SK-N-MC (cell line): ENCODE results near the gene RNFT2.

Source experiments
- EZH2 ChIP-seq: fragments of 200-600 bp; sonication (generic); IDR thresholded peaks from one replicate; pipeline ENCODE4 v1.6.1; 2017; ENCODE audit warnings: antibody characterized with exemption
- FOXP2 ChIP-seq: optimal IDR thresholded peaks from 2 replicates; pipeline ENCODE3; 2011; ENCODE audit warnings: mild to moderate bottlenecking, moderate library complexity; ENCODE audit not compliant: insufficient read depth; ENCODE audit errors: extremely low read length, control extremely low read depth
- POLR2AphosphoS5 ChIP-seq: IDR thresholded peaks from 2 replicates; pipeline ENCODE4 v1.6.1; 2012; ENCODE audit warnings: mild to moderate bottlenecking, low read depth, low read length, borderline replicate concordance

- TF ChIP-seq EZH2: no peak
- no peak for TF ChIP-seq POLR2AphosphoS5
- no peak for TF ChIP-seq FOXP2
Measured at GRCh38 chr12:116739381-116739887, 1.3 kb downstream of the RNFT2 start.
